Colonic mucosa (tissue), 4 donors: ENCODE data around the gene CHEK2. TPM values are rescaled to one million over a fixed set of nuclear protein-coding genes. Genes with fewer than 3 reads are reported as not detected.
"Not testable (repeated sequence)": the region's sequence is repeated elsewhere in the genome, so short reads cannot be mapped to it uniquely, and the experiment has no call there.

Source experiments
- DNase-seq: peaks from one replicate; pipeline ENCODE4 v3.0.0-alpha.2; 2020
- H3K27ac ChIP-seq: fragments of 200-600 bp; one replicate; pipeline ENCODE4 v1.8.0; 2021
- H3K27me3 ChIP-seq: fragments of 200-600 bp; one replicate; pipeline ENCODE4 v1.8.0; 2021
- H3K36me3 ChIP-seq: fragments of 200-600 bp; one replicate; pipeline ENCODE4 v1.8.0; 2021
- H3K4me1 ChIP-seq: fragments of 200-600 bp; one replicate; pipeline ENCODE4 v1.8.0; 2021; ENCODE audit warnings: mild to moderate bottlenecking
- H3K4me3 ChIP-seq: fragments of 200-600 bp; one replicate; pipeline ENCODE4 v1.8.0; 2021
- H3K9ac ChIP-seq, 2 donors: one replicate each; pipeline ENCODE4 v1.7.0; 2013; ENCODE audit warnings: control low read depth in 2 of 2, low read depth in 2 of 2, low read length in 2 of 2
- H3K9me3 ChIP-seq: fragments of 200-600 bp; one replicate; pipeline ENCODE4 v1.8.0; 2021
- intact Hi-C: fragments of 100-400 bp; cut with DNase I; formaldehyde crosslinking; loops from one replicate; pipeline ENCODE4 v1.14.1; 2022
- total RNA-seq, 2 donors: library from RNA; stranded (reverse); fragmentation: NEBNext Ultra II Directional in 1 of 2; extraction: Animal tissue kit (Norgen Biotek cat#: 25700) in 1 of 2; gene quantifications; one replicate each; pipeline ENCODE4 v1.2.1, GENCODE V29; 2021
- TF ChIP-seq, protein P1 (sequence below): fragments of 200-600 bp; IDR thresholded peaks from one replicate; pipeline ENCODE4 v1.8.0; 2022; ENCODE audit warnings: antibody characterized with exemption, mild to moderate bottlenecking
- donor health status: healthy.
- donor health status: DM: no; HTN: no; CAD: no.
- donor health status: DM: no; HTN: no; CAD: no.

The CHEK2 gene
- total RNA-seq, 2 donors from 2014 or later, result 12.2 to 36.0 TPM

DNA sequence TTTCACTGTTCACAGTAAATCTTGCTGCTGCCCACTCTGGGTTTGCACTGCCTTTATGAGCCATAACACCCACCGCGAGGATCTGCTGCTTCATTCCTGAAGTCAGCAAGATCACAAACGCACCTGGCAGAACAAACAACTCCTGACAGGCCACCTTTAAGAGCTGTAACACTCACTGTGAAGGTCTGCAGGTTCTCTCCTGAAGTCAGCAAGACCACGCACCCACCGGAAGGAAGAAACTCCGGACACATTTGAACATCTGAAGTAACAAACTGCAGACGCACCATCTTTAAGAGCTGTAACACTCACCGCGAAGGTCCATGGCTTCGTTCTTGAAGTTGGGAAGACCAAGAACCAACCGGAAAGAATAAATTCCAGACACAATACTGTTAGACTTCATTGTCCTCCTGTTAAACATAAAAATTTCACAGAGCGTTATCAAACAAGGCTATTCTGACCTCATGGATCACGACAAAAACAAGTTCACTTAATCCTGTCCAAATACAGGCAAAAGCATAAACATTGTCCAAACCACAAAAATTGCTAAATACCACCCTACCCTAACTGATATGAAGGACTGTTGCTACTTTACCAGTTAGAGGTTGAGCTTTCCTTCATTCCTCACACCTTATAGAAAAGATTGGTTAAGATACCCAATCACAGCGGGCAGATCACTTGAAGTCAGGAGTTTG, 27.9 kb upstream of the CHEK2 start:
- H3K9me3 ChIP-seq, result no peaks in the 10 kb centered on the region
- H3K27ac ChIP-seq, result no peak overlapping the region
- no peak overlapping the region for H3K9ac ChIP-seq
- H3K27me3 ChIP-seq, result no peaks in the 10 kb centered on the region
- intact Hi-C loops, result no loop called here
- no peaks in the 10 kb centered on the region for H3K36me3 ChIP-seq
- no peak for DNase-seq
- TF ChIP-seq, protein P1, sequence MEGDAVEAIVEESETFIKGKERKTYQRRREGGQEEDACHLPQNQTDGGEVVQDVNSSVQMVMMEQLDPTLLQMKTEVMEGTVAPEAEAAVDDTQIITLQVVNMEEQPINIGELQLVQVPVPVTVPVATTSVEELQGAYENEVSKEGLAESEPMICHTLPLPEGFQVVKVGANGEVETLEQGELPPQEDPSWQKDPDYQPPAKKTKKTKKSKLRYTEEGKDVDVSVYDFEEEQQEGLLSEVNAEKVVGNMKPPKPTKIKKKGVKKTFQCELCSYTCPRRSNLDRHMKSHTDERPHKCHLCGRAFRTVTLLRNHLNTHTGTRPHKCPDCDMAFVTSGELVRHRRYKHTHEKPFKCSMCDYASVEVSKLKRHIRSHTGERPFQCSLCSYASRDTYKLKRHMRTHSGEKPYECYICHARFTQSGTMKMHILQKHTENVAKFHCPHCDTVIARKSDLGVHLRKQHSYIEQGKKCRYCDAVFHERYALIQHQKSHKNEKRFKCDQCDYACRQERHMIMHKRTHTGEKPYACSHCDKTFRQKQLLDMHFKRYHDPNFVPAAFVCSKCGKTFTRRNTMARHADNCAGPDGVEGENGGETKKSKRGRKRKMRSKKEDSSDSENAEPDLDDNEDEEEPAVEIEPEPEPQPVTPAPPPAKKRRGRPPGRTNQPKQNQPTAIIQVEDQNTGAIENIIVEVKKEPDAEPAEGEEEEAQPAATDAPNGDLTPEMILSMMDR, result no peak
- H3K4me1 ChIP-seq, result no peaks in the 10 kb centered on the region
- H3K4me3 ChIP-seq, result no peak overlapping the region

DNA sequence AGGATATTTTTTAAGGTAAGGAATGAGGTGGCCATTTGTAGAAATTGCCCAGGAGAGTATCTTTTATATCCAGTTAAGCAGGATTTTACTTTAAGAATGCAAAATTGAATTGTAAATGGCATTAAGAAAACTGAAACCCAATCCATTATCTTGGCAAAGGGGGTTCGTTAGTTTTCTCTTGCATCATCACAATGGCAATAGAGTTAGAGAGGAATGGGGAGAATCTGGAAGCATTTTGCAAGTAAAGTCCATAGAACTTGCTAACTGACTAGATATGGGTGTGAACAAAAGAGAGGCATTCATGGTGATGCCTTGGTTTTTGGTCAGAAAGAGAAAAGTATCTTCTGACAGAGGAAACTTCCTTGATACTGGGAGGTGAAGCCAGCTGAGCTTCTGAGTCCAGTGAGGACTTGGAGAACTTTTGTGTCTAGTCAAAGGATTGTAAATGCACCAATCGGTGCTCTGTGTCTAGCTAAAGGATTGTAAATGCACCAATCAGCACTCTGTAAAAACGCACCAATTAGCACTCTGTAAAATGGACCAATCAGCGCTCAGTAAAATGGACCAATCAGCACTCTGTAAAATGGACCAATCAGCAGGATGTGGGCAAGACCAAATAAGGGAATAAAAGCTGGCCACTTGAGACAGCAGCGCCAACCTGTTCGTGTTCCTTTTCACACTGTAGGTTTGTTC, 27.2 kb upstream of the CHEK2 start:
- H3K27ac ChIP-seq, result no peak overlapping the region
- TF ChIP-seq, protein P1, result no peak
- H3K9ac ChIP-seq, result no peak overlapping the region
- H3K4me3 ChIP-seq, result no peak overlapping the region
- no peaks in the 10 kb centered on the region for H3K27me3 ChIP-seq
- intact Hi-C loops, result no loop called here
- no peaks in the 10 kb centered on the region for H3K9me3 ChIP-seq
- no peaks in the 10 kb centered on the region for H3K4me1 ChIP-seq
- no peaks in the 10 kb centered on the region for H3K36me3 ChIP-seq
- DNase-seq, result no peak

DNA sequence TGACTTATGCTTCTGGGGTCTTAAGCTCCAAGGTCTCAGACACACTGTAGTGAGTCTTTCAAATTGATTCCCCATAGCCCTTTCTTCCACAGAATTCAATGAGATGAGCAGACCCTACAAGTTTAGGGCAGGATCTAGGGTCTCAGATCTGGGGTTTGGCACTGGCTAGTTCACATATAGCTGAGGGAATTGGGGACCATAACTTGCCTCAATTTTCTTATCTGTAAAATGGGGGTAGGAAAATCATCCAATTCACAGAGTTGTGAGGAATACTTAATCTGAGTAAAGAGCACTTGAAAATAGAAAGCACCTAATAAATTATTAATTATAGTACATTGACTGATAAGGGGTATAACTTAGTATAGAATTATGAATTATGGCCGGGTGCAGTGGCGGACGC, 25.0 kb upstream of the CHEK2 start:
- DNase-seq, result no peak
- TF ChIP-seq, protein P1, result no peak
- H3K36me3 ChIP-seq, result no peaks in the 10 kb centered on the region
- no peaks in the 10 kb centered on the region for H3K9me3 ChIP-seq
- no peak overlapping the region for H3K27ac ChIP-seq
- no peaks in the 10 kb centered on the region for H3K4me1 ChIP-seq
- H3K27me3 ChIP-seq, result no peaks in the 10 kb centered on the region
- intact Hi-C loops, result no loop called here
- H3K9ac ChIP-seq, result no peak overlapping the region
- no peak overlapping the region for H3K4me3 ChIP-seq

DNA sequence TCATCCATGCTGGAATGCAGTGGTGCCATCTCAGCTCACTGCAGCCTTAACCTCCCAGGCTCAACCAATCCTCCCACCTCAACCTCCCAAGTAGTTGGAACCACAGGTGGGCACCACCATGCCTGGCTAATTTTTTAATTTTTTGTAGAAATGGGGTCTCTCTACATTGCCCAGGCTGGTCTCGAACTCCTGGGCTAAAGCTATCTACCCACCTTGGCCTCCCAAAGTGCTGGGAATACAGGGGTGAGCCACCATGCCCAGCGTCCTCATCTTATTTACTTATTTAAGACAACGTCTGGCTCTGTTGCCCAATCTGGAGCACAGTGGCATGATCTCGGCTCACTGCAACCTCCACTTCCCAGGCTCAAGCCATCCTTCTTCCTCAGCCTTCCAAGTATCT, 20.4 kb upstream of the CHEK2 start:
- DNase-seq, H3K36me3 ChIP-seq, intact Hi-C loops, H3K27ac ChIP-seq, H3K9me3 ChIP-seq, H3K4me1 ChIP-seq, H3K4me3 ChIP-seq, H3K9ac ChIP-seq, H3K27me3 ChIP-seq: not testable (repeated sequence)

DNA sequence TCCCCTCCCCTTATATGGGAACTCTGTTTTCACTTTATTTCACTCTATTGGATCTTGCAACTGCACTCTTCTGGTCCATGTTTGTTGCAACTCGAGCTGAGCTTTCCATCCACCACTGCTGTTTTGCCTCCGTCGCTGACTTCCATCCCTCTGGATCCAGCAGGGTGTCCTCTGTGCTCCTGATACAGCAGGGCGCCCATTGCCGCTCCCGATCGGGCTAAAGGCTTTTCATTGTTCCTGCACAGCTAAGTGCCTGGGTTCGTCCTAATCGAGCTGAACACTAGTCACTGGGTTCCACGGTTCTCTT, 19.8 kb upstream of the CHEK2 start:
- H3K27me3 ChIP-seq, result no peaks in the 10 kb centered on the region
- H3K27ac ChIP-seq, result no peak overlapping the region
- no peaks in the 10 kb centered on the region for H3K36me3 ChIP-seq
- intact Hi-C loops, result no loop called here
- H3K9ac ChIP-seq, result no peak overlapping the region
- TF ChIP-seq, protein P1, result no peak
- no peak overlapping the region for H3K4me3 ChIP-seq
- no peaks in the 10 kb centered on the region for H3K4me1 ChIP-seq
- DNase-seq, result no peak
- no peaks in the 10 kb centered on the region for H3K9me3 ChIP-seq

DNA sequence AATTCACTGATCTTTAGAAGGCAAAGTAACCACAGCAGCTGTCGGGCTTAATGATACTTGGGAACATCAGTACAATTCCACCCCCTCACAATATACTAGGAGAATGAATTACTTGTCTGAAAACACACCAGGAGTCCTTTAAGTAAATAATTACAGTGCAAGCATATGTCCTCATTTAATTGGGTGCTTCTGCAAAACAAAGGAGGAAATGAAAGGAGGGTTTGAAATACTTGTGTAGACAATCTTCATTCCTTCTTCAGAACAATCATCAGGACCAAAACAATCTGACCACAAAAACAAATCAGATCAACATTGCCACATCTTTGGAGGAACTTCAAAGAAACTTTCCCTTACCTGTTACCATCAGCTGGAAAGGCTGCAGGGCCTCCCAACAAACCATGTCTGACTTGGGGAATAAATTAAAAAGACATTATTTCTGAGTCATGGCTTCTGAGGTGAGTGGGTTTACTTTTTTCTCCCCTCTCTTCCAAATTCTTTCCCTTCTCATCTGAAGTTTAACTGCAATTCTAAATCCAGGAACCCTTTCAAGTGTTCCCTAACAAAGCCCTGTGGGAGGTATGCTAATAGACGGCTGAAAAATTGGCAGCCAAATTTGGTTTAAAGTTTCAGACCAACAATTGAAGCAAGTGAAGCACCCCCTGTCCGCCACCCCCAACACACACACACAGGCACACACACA, 18.4 kb upstream of the CHEK2 start:
- Histone ChIP-seq H3K27ac (no peak overlapping the region), H3K36me3 (no peaks in the 10 kb centered on the region), H3K4me3 (no peak overlapping the region), H3K9me3 (no peaks in the 10 kb centered on the region), H3K27me3 (no peaks in the 10 kb centered on the region), H3K9ac (no peak overlapping the region), H3K4me1 (no peaks in the 10 kb centered on the region)
- intact Hi-C loops, result no loop called here
- DNase-seq, result no peak
- TF ChIP-seq, protein P1, result no peak

DNA sequence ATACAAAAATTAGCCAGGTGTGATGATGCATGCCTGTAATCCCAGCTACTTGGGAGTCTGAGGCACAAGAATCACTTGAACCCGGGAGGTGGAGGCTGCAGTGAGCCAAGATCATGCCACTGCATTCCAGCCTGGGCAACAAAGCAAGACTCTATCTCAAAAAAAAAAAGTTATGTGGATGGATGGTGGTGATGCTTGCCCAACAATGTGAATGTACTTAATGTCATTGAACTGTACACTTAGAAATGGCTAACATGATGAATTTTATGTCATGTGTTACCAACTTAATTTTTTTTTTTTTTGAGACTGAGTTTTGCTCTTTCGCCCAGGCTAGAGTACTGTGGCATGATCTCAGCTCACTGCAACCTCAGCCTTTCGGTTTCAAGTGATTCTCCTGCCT, 12.9 kb upstream of the CHEK2 start:
- H3K9me3 ChIP-seq, H3K4me3 ChIP-seq, H3K9ac ChIP-seq, H3K36me3 ChIP-seq, H3K27me3 ChIP-seq, intact Hi-C loops, H3K27ac ChIP-seq, DNase-seq, H3K4me1 ChIP-seq: not testable (repeated sequence)
